ENCODE data around the gene UXS1. TPM values are rescaled to one million over a fixed set of nuclear protein-coding genes. Genes with fewer than 3 reads are reported as not detected.

Gene UXS1
- total and polyA plus RNA-seq, 2 donors (not counting 1 experiment from before 2014, with no cell fraction given): 20.3 to 44.8 TPM

DNA sequence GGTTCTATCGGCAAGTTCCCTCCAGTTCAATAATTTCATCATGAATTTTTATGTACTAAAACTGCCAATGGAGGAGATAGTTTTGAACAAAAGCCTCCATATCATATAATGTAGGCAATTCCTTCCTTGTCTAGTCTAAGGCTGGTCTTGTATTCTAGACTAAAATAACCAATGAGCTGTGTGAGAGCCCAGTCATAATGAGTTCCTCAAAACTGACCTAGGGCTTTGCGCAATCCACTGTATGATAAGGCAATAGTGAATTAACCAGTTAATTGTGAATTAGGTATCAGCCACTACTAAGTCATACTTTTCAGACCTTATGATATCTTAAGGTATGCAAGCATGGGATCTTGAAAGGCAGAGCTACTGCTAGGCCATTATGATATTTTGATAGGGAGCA is 7.6 kb upstream of the UXS1 start:
- ATAC-seq (ENCODE audit: low read depth): no peak
- Histone ChIP-seq H2AFZ (ENCODE audit: insufficient read depth, low read depth, low read length, poor library complexity, severe bottlenecking) (no peak overlapping the region), H3K9ac (ENCODE audit: low read length) (no peak overlapping the region), H3K9me3 (ENCODE audit: control extremely low read depth in 1 of 3, control insufficient read depth in 2 of 3, insufficient read depth in 1 of 3, low read length in 2 of 3) (no peaks in the 10 kb centered on the region), H3K36me3 (replicated peaks in 1 of 2; ENCODE audit: control extremely low read depth in 1 of 2, control insufficient read depth in 1 of 2, extremely low read depth in 1 of 2, insufficient read depth in 2 of 2, low read length in 1 of 2) (no peaks in the 10 kb centered on the region), H3K4me2 (replicated peaks; ENCODE audit: low read depth, low read length, poor library complexity, severe bottlenecking) (no peak overlapping the region), H3K27ac (ENCODE audit: low read length in 2 of 2) (no peak overlapping the region), H3K79me2 (ENCODE audit: control insufficient read depth, insufficient read depth, low read length) (no peaks in the 10 kb centered on the region), H3K27me3 (replicated peaks in 1 of 4; ENCODE audit: control extremely low read depth in 1 of 4, control insufficient read depth in 3 of 4, insufficient read depth in 4 of 4, low read length in 3 of 4) (peaks cover 0 to 2% (median 0%) of the 10 kb centered on the region in 4 experiments), H4K20me1 (ENCODE audit: control insufficient read depth, insufficient read depth, low read length, poor library complexity, severe bottlenecking) (no peaks in the 10 kb centered on the region), H3K4me3 (ENCODE audit: control extremely low read depth in 1 of 5, extremely low read depth in 1 of 5, insufficient read depth in 1 of 5, low read depth in 2 of 5, low read length in 4 of 5) (no peak overlapping the region), H3K4me1 (ENCODE audit: control insufficient read depth in 2 of 2, insufficient read depth in 2 of 2, low read length in 2 of 2) (no peaks in the 10 kb centered on the region)
- H3K27me3 Mint-ChIP-seq: peaks cover 12% of the 10 kb centered on the region
- DNase-seq: no peak
- intact Hi-C loops (cut with micrococcal nuclease): no loop called here
- H3K9me3 Mint-ChIP-seq (ENCODE audit: insufficient read depth): no peaks in the 10 kb centered on the region
- CTCF ChIA-PET: no interaction called here
- no CpG with 5 or more reads among the region's 2 CpGs for WGBS (ENCODE audit: insufficient coverage)
- POLR2A ChIA-PET: no interaction called here
- no peaks in the 10 kb centered on the region for H3K4me1 Mint-ChIP-seq
- no peak overlapping the region for H3K27ac Mint-ChIP-seq
- TF ChIP-seq, protein P1, sequence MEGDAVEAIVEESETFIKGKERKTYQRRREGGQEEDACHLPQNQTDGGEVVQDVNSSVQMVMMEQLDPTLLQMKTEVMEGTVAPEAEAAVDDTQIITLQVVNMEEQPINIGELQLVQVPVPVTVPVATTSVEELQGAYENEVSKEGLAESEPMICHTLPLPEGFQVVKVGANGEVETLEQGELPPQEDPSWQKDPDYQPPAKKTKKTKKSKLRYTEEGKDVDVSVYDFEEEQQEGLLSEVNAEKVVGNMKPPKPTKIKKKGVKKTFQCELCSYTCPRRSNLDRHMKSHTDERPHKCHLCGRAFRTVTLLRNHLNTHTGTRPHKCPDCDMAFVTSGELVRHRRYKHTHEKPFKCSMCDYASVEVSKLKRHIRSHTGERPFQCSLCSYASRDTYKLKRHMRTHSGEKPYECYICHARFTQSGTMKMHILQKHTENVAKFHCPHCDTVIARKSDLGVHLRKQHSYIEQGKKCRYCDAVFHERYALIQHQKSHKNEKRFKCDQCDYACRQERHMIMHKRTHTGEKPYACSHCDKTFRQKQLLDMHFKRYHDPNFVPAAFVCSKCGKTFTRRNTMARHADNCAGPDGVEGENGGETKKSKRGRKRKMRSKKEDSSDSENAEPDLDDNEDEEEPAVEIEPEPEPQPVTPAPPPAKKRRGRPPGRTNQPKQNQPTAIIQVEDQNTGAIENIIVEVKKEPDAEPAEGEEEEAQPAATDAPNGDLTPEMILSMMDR (IDR thresholded peaks at IDR 0.05): no peak
- TF ChIP-seq EZH2 (IDR thresholded peaks at IDR 0.05; ENCODE audit: borderline replicate concordance, insufficient read depth, low read depth, low read length, poor library complexity, severe bottlenecking): no peak
- no peak overlapping the region for H3K4me3 Mint-ChIP-seq

DNA sequence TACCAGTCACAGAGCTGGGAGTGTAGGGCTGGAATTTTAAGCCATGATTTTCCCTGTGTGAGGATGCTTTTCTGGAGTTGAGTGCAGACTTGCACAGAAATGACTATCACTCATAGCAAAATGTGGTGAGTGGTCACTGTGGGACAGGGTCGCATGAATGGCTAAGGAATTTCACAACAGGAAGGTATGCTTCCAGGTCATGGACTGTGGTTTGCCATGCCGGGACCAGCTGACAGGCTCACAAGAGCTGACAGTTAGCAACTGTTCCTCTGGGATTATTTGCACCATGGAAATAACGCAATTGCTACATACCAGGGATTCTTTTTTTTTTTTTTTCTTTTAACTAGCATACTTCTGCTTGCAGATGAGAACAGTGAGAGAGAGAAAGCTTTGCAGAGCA is 3.8 kb upstream of the UXS1 start:
- H3K27ac ChIP-seq (ENCODE audit: low read length in 2 of 2): no peak overlapping the region

More for the DNA sequence above, 3.8 kb upstream of the UXS1 start:
- peaks cover 0 to under 1% (median 0%) of the 10 kb centered on the region in 4 experiments for H3K27me3 ChIP-seq (replicated peaks in 1 of 4; ENCODE audit: control extremely low read depth in 1 of 4, control insufficient read depth in 3 of 4, insufficient read depth in 4 of 4, low read length in 3 of 4)
- no peak overlapping the region for H3K4me3 ChIP-seq (ENCODE audit: control extremely low read depth in 1 of 5, extremely low read depth in 1 of 5, insufficient read depth in 1 of 5, low read depth in 2 of 5, low read length in 4 of 5)
- ATAC-seq (ENCODE audit: low read depth) (no peak), DNase-seq (no peak)
- intact Hi-C loops (cut with micrococcal nuclease): loop anchor here (10.0 kb wide), 1 partner anchor 1163 kb away; the partner anchor contains the start of gene MRPS9
- Mint-ChIP-seq H3K27ac (no peak overlapping the region), H3K4me1 (peaks cover 12% of the 10 kb centered on the region), H3K9me3 (ENCODE audit: insufficient read depth) (no peaks in the 10 kb centered on the region), H3K27me3 (peaks cover 12% of the 10 kb centered on the region), H3K4me3 (no peak overlapping the region)
- H3K36me3 ChIP-seq (replicated peaks in 1 of 2; ENCODE audit: control extremely low read depth in 1 of 2, control insufficient read depth in 1 of 2, extremely low read depth in 1 of 2, insufficient read depth in 2 of 2, low read length in 1 of 2): no peaks in the 10 kb centered on the region
- no peak overlapping the region for H3K9ac ChIP-seq (ENCODE audit: low read length)
- CTCF ChIA-PET: no interaction called here
- no peak overlapping the region for H3K4me2 ChIP-seq (replicated peaks; ENCODE audit: low read depth, low read length, poor library complexity, severe bottlenecking)
- H3K9me3 ChIP-seq (ENCODE audit: control extremely low read depth in 1 of 3, control insufficient read depth in 2 of 3, insufficient read depth in 1 of 3, low read length in 2 of 3): no peaks in the 10 kb centered on the region
- 76% methylated on average over 2 of the region's 3 CpGs for WGBS (ENCODE audit: insufficient coverage)
- H3K4me1 ChIP-seq (ENCODE audit: control insufficient read depth in 2 of 2, insufficient read depth in 2 of 2, low read length in 2 of 2): peaks cover 8 to 11% of the 10 kb centered on the region in 2 donors
- peaks cover 11% of the 10 kb centered on the region for H3K79me2 ChIP-seq (ENCODE audit: control insufficient read depth, insufficient read depth, low read length)
- TF ChIP-seq, protein P1 (IDR thresholded peaks at IDR 0.05): no peak
- no peak for TF ChIP-seq EZH2 (IDR thresholded peaks at IDR 0.05; ENCODE audit: borderline replicate concordance, insufficient read depth, low read depth, low read length, poor library complexity, severe bottlenecking)
- peaks cover 3% of the 10 kb centered on the region for H4K20me1 ChIP-seq (ENCODE audit: control insufficient read depth, insufficient read depth, low read length, poor library complexity, severe bottlenecking)
- POLR2A ChIA-PET: no interaction called here
- no peak overlapping the region for H2AFZ ChIP-seq (ENCODE audit: insufficient read depth, low read depth, low read length, poor library complexity, severe bottlenecking)
